Prostate gland (tissue), 2 donors: ENCODE data around the gene PAQR6. TPM values are rescaled to one million over a fixed set of nuclear protein-coding genes. Genes with fewer than 3 reads are reported as not detected.

ENCODE experiments used
- DNase-seq: peaks from one replicate; pipeline ENCODE4 v3.0.0-alpha.2; 2019; ENCODE audit warnings: low spot score
- H3K27ac ChIP-seq, 2 donors: fragments of 200-600 bp; sonication (generic); 2 replicates each; pipeline ENCODE4 v1.5.1; 2017 to 2019
- H3K27me3 ChIP-seq: fragments of 200-600 bp; sonication (generic); replicated peaks from 2 replicates; pipeline ENCODE4 v1.5.1; 2019; ENCODE audit not compliant: insufficient read depth
- H3K36me3 ChIP-seq, 2 donors: fragments of 200-600 bp; sonication (generic); 1 replicate in 1 of 2; 2 replicates in 1 of 2; pipeline versions ENCODE4 v1.5.1 to v1.8.1; 2017 to 2019
- H3K4me1 ChIP-seq: fragments of 200-600 bp; sonication (generic); replicated peaks from 2 replicates; pipeline ENCODE4 v1.5.1; 2019
- H3K4me3 ChIP-seq, 2 donors: fragments of 200-600 bp; sonication (generic); 2 replicates each; pipeline ENCODE4 v1.5.1; 2017 to 2019
- H3K9me3 ChIP-seq: fragments of 200-600 bp; sonication (generic); 2 replicates; pipeline ENCODE4 v1.5.1; 2017
- POLR2A ChIP-seq: fragments of 450-650 bp; IDR thresholded peaks from one replicate; pipeline ENCODE4 v1.6.1; 2016; ENCODE audit warnings: antibody characterized with exemption, mild to moderate bottlenecking
- POLR2AphosphoS5 ChIP-seq: sonication (generic); formaldehyde crosslinking; IDR thresholded peaks from one replicate; pipeline ENCODE4 v1.6.1; 2017; ENCODE audit warnings: antibody characterized with exemption
- WGBS: methylation state at CpG from one replicate; pipeline ENCODE4 v1.1.5; 2018; 5-methylcytosine and 5-hydroxymethylcytosine counted together
- intact Hi-C: fragments of 100-400 bp; cut with DNase I; formaldehyde crosslinking; loops from one replicate; pipeline ENCODE4 v1.14.2; 2022
- total RNA-seq, 2 donors: library from RNA; depleted of rRNA; stranded (reverse); fragments of >200 nt; gene quantifications; one replicate each; pipeline ENCODE4 v1.1.0, GENCODE V29; 2016
- TF ChIP-seq, protein P1 (sequence below), 4 experiments: fragments of 200-600 bp in 2 of 4; fragments of 450-650 bp in 2 of 4; sonication (generic) in 2 of 4; IDR thresholded peaks; 1 replicate in 3 of 4; 2 replicates in 1 of 4; pipeline ENCODE4 v1.5.1; 2016 to 2019; ENCODE audit warnings: antibody characterized with exemption in 4 of 4, mild to moderate bottlenecking in 2 of 4, moderate library complexity in 2 of 4

PAQR6 gene
- total RNA-seq, 2 donors from 2014 or later: 2.8 to 8.6 TPM

DNA sequence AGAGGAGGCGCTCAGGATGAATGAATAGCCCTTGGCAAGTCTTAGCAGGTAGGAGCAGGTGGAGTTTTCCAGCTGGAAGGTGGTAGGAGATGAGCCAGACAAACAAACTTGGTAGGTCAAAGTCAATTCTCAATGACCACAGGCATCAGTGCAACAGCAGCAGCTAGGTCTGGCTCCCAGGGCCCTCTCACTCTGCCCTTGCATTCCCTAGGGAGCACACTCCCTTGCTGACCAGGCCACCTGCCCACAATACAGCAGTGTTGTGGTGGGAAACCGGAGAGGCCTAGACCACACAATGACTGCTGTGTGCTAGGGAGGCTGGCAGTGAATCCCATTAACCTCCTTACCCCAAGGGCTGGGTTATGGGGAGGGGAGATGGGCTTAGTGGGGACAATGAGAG lies 13.0 kb upstream of the PAQR6 start:
- intact Hi-C loops: no loop called here

DNA sequence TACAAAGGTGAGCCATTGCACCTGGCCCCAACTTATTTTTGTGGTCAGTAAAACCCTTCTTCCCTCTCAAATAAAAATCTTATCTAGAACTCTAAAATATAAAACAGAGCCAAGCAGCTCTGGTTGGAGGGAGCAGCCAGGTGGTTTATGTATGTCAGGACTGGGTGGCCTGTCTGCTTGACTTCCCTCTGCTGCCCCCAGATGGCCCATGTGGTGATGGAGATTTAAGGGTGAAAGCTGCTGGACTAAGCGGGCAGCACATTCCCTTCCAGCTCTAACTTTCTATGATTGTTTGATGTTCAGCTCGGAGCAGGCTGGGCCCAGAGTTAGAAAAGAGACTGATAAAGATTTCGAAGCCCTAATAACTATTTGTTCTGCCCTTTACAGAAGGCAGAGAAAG lies 11.9 kb upstream of the PAQR6 start:
- DNase-seq: no peak
- intact Hi-C loops: no loop called here

More for the DNA sequence above, 13.0 kb upstream of the PAQR6 start:
- Histone ChIP-seq H3K9me3 (no peaks in the 10 kb centered on the region), H3K27me3 (no peaks in the 10 kb centered on the region), H3K4me1 (no peaks in the 10 kb centered on the region), H3K27ac (no peak overlapping the region), H3K36me3 (peaks cover 18 to 30% of the 10 kb centered on the region in 2 donors), H3K4me3 (no peak overlapping the region)
- DNase-seq: no peak
- TF ChIP-seq POLR2AphosphoS5 (no peak), POLR2A (no peak)
- WGBS: 74% methylated on average over 2 of the region's 2 CpGs

DNA sequence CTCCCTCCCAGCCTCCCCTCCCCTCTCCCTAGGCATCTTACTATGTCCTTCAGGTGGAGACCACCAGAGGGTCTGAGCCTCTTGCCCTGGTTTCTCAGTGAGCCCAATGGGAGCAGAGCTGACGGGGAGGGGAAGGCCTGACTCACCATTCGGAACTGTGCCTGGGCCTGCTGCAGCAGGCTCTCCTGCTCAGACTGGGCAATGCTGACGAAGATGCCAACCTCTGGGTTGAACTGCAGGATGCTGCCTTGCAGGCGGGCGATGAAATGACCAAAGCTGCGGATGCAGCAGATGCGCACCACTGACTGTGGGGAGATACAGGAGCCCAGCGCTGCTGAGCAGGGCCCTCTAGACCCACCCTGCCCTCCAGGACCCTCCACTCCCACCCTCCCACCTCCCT lies 11.0 kb upstream of the PAQR6 start:
- Histone ChIP-seq H3K27ac (no peak overlapping the region), H3K36me3 (peaks cover 12 to 24% of the 10 kb centered on the region in 2 donors), H3K4me1 (no peaks in the 10 kb centered on the region), H3K27me3 (no peaks in the 10 kb centered on the region), H3K9me3 (no peaks in the 10 kb centered on the region), H3K4me3 (no peak overlapping the region)
- WGBS: 89% methylated on average over 7 of the region's 8 CpGs
- intact Hi-C loops: no loop called here
- no peak for DNase-seq
- TF ChIP-seq, protein P1, sequence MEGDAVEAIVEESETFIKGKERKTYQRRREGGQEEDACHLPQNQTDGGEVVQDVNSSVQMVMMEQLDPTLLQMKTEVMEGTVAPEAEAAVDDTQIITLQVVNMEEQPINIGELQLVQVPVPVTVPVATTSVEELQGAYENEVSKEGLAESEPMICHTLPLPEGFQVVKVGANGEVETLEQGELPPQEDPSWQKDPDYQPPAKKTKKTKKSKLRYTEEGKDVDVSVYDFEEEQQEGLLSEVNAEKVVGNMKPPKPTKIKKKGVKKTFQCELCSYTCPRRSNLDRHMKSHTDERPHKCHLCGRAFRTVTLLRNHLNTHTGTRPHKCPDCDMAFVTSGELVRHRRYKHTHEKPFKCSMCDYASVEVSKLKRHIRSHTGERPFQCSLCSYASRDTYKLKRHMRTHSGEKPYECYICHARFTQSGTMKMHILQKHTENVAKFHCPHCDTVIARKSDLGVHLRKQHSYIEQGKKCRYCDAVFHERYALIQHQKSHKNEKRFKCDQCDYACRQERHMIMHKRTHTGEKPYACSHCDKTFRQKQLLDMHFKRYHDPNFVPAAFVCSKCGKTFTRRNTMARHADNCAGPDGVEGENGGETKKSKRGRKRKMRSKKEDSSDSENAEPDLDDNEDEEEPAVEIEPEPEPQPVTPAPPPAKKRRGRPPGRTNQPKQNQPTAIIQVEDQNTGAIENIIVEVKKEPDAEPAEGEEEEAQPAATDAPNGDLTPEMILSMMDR (IDR thresholded peaks at IDR 0.05): no peak
- TF ChIP-seq POLR2AphosphoS5: no peak
- TF ChIP-seq POLR2A: no peak

More for the DNA sequence above, 11.9 kb upstream of the PAQR6 start:
- Histone ChIP-seq H3K36me3 (peaks cover 12 to 24% of the 10 kb centered on the region in 2 donors), H3K4me1 (no peaks in the 10 kb centered on the region), H3K27ac (no peak overlapping the region), H3K27me3 (no peaks in the 10 kb centered on the region), H3K9me3 (no peaks in the 10 kb centered on the region), H3K4me3 (no peak overlapping the region)
- 50% methylated on average over 3 of the region's 3 CpGs for WGBS
- TF ChIP-seq, protein P1 (IDR thresholded peaks at IDR 0.05): no peak
- no peak for TF ChIP-seq POLR2A
- TF ChIP-seq POLR2AphosphoS5: no peak

DNA sequence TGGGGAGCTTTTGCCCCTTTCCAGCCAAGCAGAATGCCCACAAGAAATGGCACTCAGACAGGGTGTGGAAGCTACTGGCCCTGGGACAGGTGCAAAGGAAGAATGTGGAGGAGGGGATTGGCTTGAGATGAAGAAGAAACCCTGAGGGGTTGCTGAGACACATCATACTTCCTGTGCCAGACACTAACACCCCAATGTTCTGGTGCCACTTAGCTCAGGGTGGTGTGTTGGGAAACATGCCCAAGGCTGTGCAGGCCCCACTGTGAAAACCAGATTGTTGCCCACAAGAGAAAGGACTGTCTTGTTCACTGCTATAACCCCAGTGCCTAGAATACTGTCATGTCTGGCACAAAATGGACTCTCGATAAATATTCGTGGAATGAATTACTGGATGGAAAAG lies 9.9 kb upstream of the PAQR6 start:
- no peak overlapping the region for H3K4me3 ChIP-seq
- no peaks in the 10 kb centered on the region for H3K4me1 ChIP-seq
- TF ChIP-seq POLR2AphosphoS5: no peak
- TF ChIP-seq, protein P1 (IDR thresholded peaks at IDR 0.05): no peak
- intact Hi-C loops: no loop called here
- H3K9me3 ChIP-seq: no peaks in the 10 kb centered on the region
- no peak overlapping the region for H3K27ac ChIP-seq
- H3K36me3 ChIP-seq: peaks cover 17 to 34% of the 10 kb centered on the region in 2 donors
- WGBS: 88% methylated on average over 2 of the region's 2 CpGs
- H3K27me3 ChIP-seq: no peaks in the 10 kb centered on the region
- no peak for DNase-seq

DNA sequence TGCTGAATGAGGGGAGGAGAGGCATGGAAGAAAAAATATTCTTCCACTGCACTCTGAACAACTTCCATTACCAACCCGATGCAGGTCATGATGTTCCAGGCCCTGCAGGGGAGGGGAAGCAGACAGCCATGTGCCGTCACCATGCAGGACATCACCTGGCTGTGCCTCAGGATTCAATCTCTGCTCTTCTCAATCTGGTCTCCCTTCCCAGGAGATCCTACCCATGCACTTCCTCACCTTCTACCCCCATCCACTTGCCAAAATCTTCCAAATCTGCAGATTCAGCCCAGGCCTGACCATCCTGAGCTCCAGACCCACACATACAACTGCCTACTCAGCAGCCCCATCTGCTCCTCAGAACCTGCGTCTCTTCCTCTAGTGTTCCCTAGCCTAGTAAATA lies 5.8 kb upstream of the PAQR6 start:
- Histone ChIP-seq H3K4me3 (no peak overlapping the region), H3K27ac (no peak overlapping the region), H3K9me3 (no peaks in the 10 kb centered on the region), H3K27me3 (no peaks in the 10 kb centered on the region), H3K36me3 (peaks cover 23 to 41% of the 10 kb centered on the region in 2 donors), H3K4me1 (no peaks in the 10 kb centered on the region)
- TF ChIP-seq POLR2AphosphoS5: no peak
- TF ChIP-seq, protein P1 (IDR thresholded peaks at IDR 0.05): no peak
- no peak for TF ChIP-seq POLR2A
- WGBS: 89% methylated on average over 3 of the region's 3 CpGs
- no peak for DNase-seq
- intact Hi-C loops: no loop called here
